Adipocyte (in vitro differentiated cells): ENCODE measurements around the gene DNASE2B.
A peak's percentile ranks its signal among the peaks of the same experiment; 100 is the strongest.

Experiments used
- DNase-seq: peaks from one replicate; pipeline ENCODE4 v3.0.0-alpha.2; 2015; ENCODE audit warnings: low read depth
- H3K27me3 ChIP-seq: replicated peaks from 2 replicates; pipeline ENCODE4 v1.7.0; 2013; ENCODE audit warnings: mild to moderate bottlenecking, low read length, moderate library complexity; ENCODE audit not compliant: control insufficient read depth, insufficient read depth
- H3K36me3 ChIP-seq: 2 replicates; pipeline ENCODE4 v1.7.0; 2013; ENCODE audit warnings: low read length, mild to moderate bottlenecking, moderate library complexity; ENCODE audit not compliant: control insufficient read depth, insufficient read depth, severe bottlenecking
- H3K4me1 ChIP-seq: 2 replicates; pipeline ENCODE4 v1.7.0; 2013; ENCODE audit warnings: mild to moderate bottlenecking, low read length, moderate library complexity; ENCODE audit not compliant: control insufficient read depth, insufficient read depth
- H3K4me3 ChIP-seq: 2 replicates; pipeline ENCODE4 v1.7.0; 2013; ENCODE audit warnings: mild to moderate bottlenecking, low read length, moderate library complexity
- H3K9ac ChIP-seq: 2 replicates; pipeline ENCODE4 v1.7.0; 2013; ENCODE audit warnings: mild to moderate bottlenecking, low read length, moderate library complexity
- H3K9me3 ChIP-seq: 2 replicates; pipeline ENCODE4 v1.7.0; 2013; ENCODE audit warnings: mild to moderate bottlenecking, low read length, moderate library complexity; ENCODE audit not compliant: control insufficient read depth

DNASE2B gene

DNA sequence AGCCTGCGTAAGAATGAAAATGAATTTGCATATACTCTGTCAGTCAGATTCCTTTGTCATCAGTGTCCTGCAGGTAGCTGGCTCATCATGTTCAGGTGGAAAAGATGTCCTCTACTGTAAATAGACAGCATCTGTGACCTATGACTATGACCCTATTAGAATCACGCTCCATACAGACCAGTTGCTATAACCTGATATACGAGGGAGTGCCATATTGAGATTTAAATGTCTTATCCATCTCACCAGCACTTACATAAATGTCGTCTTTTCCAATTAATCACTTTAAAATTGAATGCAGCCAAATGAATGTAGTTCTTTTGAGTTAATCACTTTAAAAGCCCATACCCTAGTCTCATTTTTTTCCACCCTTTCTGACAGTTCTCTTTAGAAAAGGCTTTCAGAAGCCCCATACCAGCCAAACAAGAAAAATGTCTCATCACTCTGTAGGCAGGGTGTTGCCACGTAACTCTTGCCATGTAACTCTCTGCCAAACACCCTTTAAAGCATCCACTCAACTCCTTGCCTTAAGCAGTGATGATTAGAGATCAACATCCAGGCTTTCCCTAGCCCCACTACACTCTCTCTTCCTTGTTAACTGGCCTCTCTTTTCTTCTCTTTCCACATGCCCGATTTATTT is 26.3 kb downstream of the DNASE2B start:
- no peak for DNase-seq
- H3K4me1 ChIP-seq, result no peaks in the 10 kb centered on the region
- no peak overlapping the region for H3K4me3 ChIP-seq
- no peaks in the 10 kb centered on the region for H3K36me3 ChIP-seq
- no peaks in the 10 kb centered on the region for H3K27me3 ChIP-seq
- no peak overlapping the region for H3K9ac ChIP-seq
- no peaks in the 10 kb centered on the region for H3K9me3 ChIP-seq

DNA sequence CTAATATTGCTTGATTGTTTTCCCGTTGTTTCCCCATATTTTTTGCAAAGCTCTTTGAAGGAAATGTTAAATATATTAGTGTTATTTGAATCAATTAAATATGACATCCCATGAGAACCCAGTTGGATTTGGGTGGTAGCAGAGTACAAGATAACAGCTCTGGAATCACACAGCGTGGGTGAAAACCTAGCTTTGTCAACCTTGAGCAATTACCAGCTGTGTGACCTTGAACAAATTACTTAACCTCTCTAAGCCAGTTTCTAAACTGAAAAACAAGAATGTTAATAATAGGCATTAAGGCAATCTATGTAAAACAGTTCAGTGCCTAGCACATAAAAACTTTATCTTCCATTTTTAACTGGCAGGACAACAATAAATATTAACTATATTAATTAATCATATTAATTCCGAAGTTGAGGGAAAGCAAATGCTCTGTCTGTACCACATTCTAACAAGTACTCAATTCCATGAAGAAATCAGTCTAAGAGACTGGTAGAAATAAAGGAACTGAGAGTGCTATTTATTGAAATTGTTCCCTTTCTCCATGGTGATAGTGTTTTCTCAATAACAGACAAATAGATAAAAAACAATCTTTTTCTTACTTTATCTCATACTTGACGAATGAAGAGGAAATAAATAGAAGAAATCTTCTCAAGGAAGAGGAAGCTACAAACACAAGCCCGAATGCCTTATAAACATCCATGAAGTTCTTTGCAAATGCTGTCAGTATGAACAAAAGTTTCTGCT is 27.0 kb downstream of the DNASE2B start:
- no peaks in the 10 kb centered on the region for H3K4me1 ChIP-seq
- no peak for DNase-seq
- H3K9me3 ChIP-seq, result peaks cover 5% of the 10 kb centered on the region
- H3K4me3 ChIP-seq, result no peak overlapping the region
- no peak overlapping the region for H3K9ac ChIP-seq
- no peaks in the 10 kb centered on the region for H3K36me3 ChIP-seq
- H3K27me3 ChIP-seq, result no peaks in the 10 kb centered on the region

DNA sequence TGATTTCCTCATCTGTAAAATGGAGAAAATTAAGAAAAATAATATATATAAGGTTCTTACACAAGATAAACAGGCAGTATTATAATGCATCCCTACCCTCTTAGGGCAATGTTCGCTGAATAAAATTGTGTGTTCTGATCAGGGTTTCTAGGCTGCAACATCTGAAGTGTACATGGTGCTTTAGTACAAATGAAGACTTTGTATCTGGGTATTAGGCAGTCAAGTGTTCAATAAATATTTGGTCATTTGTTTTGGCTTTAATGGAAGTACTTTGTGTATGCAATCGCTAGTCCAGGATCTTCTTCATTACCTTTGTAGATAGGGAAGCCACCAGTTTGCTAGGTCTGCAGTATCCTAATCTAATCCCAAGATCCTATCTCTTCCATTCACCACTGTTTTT is 28.1 kb downstream of the DNASE2B start:
- no peaks in the 10 kb centered on the region for H3K4me1 ChIP-seq
- H3K9ac ChIP-seq, result no peak overlapping the region
- peaks cover 5% of the 10 kb centered on the region for H3K9me3 ChIP-seq
- DNase-seq, result no peak
- H3K36me3 ChIP-seq, result no peaks in the 10 kb centered on the region
- H3K27me3 ChIP-seq, result no peaks in the 10 kb centered on the region
- H3K4me3 ChIP-seq, result no peak overlapping the region

DNA sequence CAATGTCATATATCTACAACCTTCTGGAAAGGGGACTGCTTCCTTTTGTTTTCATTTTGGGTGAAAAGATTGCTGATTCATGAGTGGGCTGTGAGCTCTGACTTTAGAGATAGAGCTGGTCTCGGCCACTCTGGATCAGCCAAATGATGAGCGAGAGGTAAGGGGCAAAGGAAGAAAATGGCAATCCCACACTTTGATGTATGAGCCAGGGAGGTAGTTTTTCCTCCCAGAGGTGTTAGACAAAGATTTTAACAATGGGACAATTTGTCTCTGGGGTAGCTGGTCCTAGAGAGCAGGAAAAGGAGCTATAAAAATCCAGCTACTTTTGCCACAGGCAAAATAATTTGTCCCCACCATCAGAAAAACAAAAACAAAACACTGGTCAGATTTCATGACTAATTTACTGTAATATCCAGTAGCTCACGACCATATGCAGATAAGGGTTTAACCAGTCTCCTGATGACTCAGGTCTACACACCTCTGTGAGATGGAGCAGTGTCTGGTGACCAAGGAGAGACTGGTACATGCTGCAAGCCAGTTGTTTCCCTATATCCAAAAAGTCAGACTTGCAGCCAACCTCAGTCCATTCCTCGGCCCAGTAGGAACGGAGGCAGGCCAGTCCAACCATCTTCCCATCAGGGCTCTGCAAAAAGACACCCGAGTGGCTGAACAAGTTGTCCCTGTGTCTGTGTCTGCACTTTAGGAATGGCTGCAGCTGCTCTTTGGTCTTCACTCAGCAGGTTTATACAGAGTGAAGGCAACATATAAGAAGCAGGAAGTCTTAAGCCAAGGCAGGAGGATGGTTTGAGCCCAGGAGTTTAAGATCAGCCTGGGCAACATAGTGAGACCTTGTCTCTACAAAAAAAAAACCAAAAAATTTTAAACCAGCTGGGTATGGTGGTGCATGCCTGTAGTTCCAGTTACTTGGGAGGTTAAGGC is 29.2 kb downstream of the DNASE2B start:
- no peaks in the 10 kb centered on the region for H3K36me3 ChIP-seq
- no peak for DNase-seq
- no peaks in the 10 kb centered on the region for H3K27me3 ChIP-seq
- H3K4me1 ChIP-seq, result no peaks in the 10 kb centered on the region
- no peak overlapping the region for H3K4me3 ChIP-seq
- H3K9ac ChIP-seq, result no peak overlapping the region
- peaks cover 5% of the 10 kb centered on the region for H3K9me3 ChIP-seq

DNA sequence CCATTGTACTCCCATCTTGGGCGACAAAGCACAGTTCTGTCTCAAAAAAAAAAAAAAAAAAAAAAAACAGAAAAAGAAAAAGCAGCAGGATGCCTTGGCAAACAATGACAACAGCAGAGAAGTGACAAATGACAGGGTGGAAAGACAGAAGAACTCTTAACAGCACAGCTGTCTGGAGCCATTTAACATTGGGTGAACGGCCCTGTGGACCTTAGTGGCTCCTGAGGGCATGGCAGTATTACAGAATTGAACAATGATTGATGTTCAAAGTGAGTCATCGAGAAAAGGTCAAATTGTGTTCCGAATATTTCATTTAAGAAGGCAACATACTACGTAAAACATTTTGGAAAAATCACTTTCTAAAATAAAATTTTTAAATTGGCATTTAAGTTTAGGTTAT is 30.0 kb downstream of the DNASE2B start:
- Histone ChIP-seq H3K4me1 (peaks cover 1% of the 10 kb centered on the region), H3K9me3 (peaks cover 5% of the 10 kb centered on the region), H3K27me3 (no peaks in the 10 kb centered on the region), H3K4me3 (no peak overlapping the region), H3K36me3 (no peaks in the 10 kb centered on the region), H3K9ac (no peak overlapping the region)
- no peak for DNase-seq

DNA sequence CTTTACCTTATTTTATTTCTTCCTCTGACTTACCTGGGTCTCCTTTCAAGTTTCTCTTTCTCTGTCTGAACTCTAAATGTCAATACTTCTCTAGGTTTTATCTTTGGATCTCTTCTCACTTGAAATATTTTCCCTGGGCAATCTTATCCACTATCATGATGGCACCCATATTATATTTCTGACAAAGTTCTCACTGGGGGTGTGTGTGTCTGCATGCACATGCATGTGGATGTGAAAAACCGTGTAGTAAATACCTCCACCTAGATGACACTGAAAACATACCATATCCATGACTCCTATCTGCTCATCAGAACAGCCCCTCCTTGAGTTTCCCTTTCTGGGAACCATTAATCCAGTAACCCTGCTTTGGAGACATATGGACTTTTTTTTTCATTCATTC is 30.9 kb downstream of the DNASE2B start:
- DNase-seq, result no peak
- Histone ChIP-seq H3K27me3 (no peaks in the 10 kb centered on the region), H3K9me3 (peaks cover 5% of the 10 kb centered on the region), H3K4me1 (peaks cover 5% of the 10 kb centered on the region), H3K9ac (no peak overlapping the region), H3K36me3 (no peaks in the 10 kb centered on the region), H3K4me3 (no peak overlapping the region)

DNA sequence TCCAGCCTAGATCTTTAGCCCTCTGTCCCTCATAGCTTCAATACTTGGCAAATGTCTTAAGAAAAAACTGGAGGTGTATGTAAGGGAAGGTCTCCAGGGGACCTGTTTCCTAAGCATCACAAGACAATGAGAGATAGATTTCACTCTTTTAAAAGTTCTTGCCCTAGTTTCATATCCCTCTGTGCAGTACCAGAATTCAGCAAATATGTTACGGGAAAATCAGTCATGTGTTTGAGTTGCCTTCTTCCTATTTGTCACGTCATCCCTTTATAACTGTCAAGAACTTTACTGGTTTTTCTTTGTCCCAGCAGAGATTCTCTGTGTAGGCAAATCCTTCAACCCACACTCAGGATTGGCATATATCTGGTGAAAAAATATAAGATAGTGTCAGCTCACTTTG is 32.3 kb downstream of the DNASE2B start:
- Histone ChIP-seq H3K9ac (no peak overlapping the region), H3K36me3 (no peaks in the 10 kb centered on the region), H3K27me3 (no peaks in the 10 kb centered on the region), H3K4me1 (peaks cover 5% of the 10 kb centered on the region), H3K4me3 (no peak overlapping the region), H3K9me3 (peaks cover 5% of the 10 kb centered on the region)
- DNase-seq, result no peak

DNA sequence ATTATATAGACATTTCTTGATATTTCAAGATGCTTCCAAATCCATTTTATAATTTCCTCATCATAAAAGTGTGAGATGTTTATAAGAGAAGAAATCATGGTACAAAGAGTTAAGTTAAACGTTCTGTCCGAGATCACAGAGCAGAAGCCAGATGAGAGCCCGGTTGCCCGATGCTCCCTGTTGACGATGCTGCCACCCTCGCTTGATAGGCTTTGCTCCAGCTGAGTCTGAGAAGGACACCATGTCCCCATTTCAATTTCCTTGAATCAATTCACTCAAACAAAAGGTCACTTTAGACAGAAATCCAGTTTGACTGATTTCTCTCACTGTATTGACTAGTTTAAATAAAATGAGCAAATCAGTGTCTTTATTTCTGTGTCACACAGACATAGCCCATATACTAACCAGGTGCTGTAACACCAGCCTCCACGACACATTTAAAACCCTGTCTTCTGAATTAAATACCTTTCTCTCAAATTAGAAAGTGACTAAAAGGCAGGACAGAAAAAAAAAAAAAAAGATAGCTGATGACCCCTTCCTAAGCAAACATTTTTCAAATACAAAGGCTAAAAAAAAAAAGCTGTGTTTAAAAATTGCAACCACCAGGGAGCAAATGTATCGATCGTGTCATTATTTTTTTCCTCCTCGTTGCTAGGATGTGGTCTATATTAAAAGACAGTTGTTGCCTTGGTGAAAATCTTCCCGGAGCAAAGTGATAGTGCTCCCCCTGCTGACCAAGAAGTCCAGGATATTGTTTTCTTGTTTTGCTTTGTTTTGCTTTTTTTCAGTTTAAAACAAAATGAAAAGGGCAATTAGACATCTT is 35.2 kb downstream of the DNASE2B start:
- Histone ChIP-seq H3K36me3 (no peaks in the 10 kb centered on the region), H3K9ac (peak overlapping the region; percentile 47), H3K4me1 (peaks cover 5% of the 10 kb centered on the region), H3K4me3 (peak overlapping the region; percentile 72), H3K27me3 (no peaks in the 10 kb centered on the region), H3K9me3 (peaks cover 5% of the 10 kb centered on the region)
- DNase-seq, result peak; percentile 89

DNA sequence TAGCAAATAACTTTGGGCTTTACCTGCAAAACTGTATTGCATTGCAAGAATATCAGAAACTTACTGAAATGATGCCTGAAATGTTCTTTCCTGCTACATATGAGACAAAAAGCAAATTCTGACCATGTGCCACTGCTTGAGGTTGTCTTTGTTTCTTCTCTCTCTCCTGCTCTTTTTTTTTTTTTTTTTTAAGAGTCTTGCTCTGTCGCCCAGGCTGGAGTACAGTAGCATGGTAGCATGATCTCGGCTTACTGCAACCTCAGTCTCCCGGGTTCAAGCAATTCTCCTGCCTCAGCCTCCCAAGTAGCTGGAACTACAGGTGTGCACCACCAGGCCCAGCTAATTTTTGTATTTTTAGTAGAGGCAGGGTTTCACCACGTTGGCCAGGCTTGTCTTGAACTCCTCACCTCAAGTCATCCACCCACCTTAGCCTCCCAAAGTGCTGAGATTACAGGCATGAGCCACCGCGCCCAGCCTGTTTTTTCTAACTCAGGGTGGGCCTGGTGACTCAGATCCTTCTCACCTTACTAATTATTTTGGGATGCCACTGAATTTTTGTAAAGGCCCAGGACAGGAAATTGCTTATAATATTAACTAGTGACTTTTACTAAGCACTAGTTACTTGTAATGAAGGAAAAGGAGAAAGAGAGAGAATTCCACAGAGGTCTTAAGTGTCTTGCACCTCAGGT is 35.9 kb downstream of the DNASE2B start:
- Histone ChIP-seq H3K9me3 (peaks cover 5% of the 10 kb centered on the region), H3K36me3 (no peaks in the 10 kb centered on the region), H3K27me3 (no peaks in the 10 kb centered on the region), H3K4me3 (no peak overlapping the region), H3K9ac (no peak overlapping the region), H3K4me1 (peaks cover 5% of the 10 kb centered on the region)
- no peak for DNase-seq

DNA sequence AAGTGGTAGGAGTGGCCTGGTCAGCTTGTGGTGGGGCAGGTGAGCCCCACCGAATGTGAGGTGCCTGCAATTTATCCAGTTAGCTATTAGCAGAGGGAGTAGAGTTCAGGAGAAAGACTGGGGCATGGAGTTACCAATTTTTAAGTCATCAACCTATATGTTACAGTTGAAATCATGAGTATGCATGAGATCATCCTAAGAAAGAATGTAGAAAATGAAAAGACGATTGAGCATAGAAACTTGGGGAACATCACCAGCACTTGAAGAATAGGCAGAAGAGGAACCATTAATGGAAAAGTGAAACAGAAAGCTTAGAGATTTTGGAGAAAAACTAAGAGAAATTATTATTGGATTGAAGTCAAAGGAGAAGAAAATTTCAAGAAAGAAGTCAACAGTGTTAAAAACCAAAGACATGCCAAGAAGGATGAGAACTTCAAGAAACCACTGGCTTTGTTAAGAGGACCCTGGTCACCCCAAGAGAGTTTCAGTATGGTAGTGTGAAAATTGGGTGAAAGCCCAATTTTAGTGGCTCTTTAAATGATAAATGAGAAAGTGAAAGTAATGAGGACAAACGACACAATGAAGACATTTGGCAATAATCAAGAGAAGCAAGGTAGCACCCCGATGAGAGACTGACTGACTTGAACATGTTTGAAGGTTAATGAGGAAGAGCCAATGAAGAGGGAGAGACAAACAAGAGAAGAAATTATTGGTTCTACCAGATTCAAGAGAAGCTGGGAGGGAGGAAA is 36.7 kb downstream of the DNASE2B start:
- DNase-seq, result no peak
- H3K4me1 ChIP-seq, result peaks cover 5% of the 10 kb centered on the region
- no peaks in the 10 kb centered on the region for H3K27me3 ChIP-seq
- peaks cover 2% of the 10 kb centered on the region for H3K9me3 ChIP-seq
- no peak overlapping the region for H3K9ac ChIP-seq
- H3K36me3 ChIP-seq, result no peaks in the 10 kb centered on the region
- no peak overlapping the region for H3K4me3 ChIP-seq
